ENCODE results near the gene VASH1. TPM values are rescaled to one million over a fixed set of nuclear protein-coding genes. Genes with fewer than 3 reads are reported as not detected.
"Not testable (repeated sequence)": the region's sequence is repeated elsewhere in the genome, so short reads cannot be mapped to it uniquely, and the experiment has no call there.

The VASH1 gene
- 10 to 100 TPM; 36.7 to 56.7 (median 51.9) TPM for polyA plus RNA-seq (ENCODE audit: insufficient read depth in 1 of 5, insufficient read length in 5 of 5, low replicate concordance in 1 of 5)
- long read RNA-seq, donor 1, full-length matches to known transcripts = 9 of 81 reads
- long read RNA-seq, donor 1, partial matches to known transcripts = 72 of 81 reads
- long read RNA-seq, donor 1, other reads (novel, unspliced or antisense) = 0 of 81 reads
- long read RNA-seq, donor 2, full-length matches to known transcripts = 14 of 14 reads
- long read RNA-seq, donor 2, partial matches to known transcripts = 0 of 14 reads
- long read RNA-seq, donor 2, other reads (novel, unspliced or antisense) = 0 of 14 reads
- long read RNA-seq, donor 3, full-length matches to known transcripts = 4 of 4 reads
- long read RNA-seq, donor 3, partial matches to known transcripts = 0 of 4 reads
- long read RNA-seq, donor 3, other reads (novel, unspliced or antisense) = 0 of 4 reads
- long read RNA-seq, donor 4, full-length matches to known transcripts = 5 of 10 reads
- long read RNA-seq, donor 4, partial matches to known transcripts = 5 of 10 reads
- long read RNA-seq, donor 4, other reads (novel, unspliced or antisense) = 0 of 10 reads
- long read RNA-seq, donor 5, full-length matches to known transcripts = 8 of 25 reads
- long read RNA-seq, donor 5, partial matches to known transcripts = 12 of 25 reads
- long read RNA-seq, donor 5, other reads (novel, unspliced or antisense) = 5 of 25 reads
- long read RNA-seq, donor 6, full-length matches to known transcripts = 16 of 21 reads
- long read RNA-seq, donor 6, partial matches to known transcripts = 5 of 21 reads
- long read RNA-seq, donor 6, other reads (novel, unspliced or antisense) = 0 of 21 reads
- long read RNA-seq, donor 7, full-length matches to known transcripts = 8 of 30 reads
- long read RNA-seq, donor 7, partial matches to known transcripts = 15 of 30 reads
- long read RNA-seq, donor 7, other reads (novel, unspliced or antisense) = 7 of 30 reads
- long read RNA-seq, donor 8, full-length matches to known transcripts = 4 of 10 reads
- long read RNA-seq, donor 8, partial matches to known transcripts = 6 of 10 reads
- long read RNA-seq, donor 8, other reads (novel, unspliced or antisense) = 0 of 10 reads

DNA sequence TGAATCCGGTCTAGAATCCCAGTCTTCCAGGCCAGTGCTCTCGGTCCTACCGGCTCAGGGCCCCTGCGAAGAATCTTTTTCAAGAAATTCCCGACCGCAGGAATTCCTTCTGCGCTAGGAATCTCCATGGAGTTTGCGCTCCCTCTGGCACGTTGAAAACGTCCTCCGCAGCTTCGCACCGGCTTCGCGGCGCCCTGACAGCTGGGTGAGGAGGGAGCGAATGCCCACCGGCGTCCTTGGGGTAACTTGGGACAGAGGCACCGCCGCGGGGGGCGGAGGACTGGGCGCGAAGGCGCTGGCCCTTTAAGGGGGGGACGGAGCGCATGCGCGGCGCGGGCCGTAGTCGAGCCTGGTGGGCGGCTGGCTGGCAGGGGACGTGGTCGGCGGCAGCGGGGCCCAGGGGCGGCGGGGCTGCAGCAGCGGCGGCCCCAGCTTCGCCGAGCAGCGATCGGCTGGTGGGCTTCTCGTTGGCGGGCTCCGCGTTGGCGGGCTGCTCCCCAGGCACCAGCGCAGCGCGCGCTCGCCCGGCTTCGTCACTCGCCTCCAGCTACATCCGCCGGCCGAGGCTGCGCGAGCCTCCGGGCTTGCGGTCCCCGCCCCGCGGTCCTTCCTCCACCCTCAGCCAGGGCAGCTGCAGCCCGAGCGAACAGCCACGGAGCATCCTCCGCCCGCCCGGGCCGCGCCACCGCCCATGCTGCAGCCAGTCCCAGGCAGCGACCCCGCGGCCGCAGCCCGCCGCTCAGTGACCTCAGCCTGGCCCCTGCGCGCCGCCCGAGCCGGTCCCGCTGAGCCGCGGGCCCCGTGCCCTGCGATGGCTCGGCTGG, at the start of gene VASH1:
Gene VASH1, plus strand, starts transcription at position 333 of the 824 bp plus-strand sequence. CDS start 1,354 bp downstream, outside the sequence.
- peak in 1 of 2 donors; percentile 42 for DNase-seq

DNA sequence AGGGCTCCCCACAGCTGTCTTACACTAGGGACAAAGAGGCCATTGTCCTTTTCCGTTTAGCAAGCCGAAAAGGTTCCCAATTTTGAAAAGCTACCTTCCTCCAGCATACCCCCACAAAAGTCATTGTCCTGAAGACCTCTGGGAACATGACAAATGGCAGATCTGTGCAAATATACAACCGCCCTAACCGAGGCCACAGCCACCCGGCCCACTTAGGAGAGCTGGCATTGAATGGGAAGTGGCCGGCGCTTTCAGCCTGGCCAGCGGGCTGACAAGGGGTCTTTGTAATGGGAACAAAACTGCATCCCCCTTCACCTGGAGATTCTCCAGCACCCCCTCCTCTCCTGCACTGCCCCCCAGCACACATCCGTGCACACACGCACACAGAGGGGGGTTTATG, 48.1 kb upstream of the VASH1 start:
- DNase-seq = no peak

DNA sequence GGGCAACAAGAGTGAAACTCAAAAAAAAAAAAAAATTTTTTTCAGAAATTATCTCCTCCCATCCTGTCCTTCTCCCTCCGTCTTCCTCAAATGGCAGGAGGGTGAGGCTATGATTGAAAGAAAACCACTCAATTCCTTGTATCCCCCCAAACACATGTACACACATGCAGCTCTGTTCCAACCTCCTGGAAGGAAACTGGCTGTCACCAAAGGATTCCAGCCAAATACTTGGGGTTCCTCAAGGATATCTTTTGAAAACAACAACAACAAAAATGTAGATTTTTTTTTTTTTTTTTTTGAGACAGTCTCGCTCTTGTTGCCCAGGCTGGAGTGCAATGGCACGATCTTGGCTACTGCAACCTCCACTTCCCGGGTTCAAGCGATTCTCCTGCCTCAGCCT, 46.8 kb upstream of the VASH1 start:
- no peak for DNase-seq

DNA sequence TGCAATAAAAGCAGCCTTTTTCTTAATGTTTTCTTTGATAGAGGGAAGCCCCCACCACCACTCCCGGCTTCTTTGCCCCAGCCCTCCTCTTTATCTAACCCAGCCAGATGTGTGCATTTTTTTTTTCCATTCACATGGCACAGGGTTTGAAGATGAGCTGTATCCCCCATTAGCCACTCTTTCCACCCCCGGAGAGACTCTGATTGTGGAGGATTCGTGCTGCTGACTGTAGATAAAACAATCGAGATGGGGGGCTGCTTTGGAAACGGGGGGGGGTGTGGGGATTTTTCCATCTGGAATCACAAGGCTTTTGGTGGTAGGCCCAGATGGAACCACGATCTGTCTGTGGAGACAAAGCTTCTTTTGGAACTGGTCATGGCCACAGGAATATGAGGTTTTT, 46.2 kb upstream of the VASH1 start:
- DNase-seq = no peak

DNA sequence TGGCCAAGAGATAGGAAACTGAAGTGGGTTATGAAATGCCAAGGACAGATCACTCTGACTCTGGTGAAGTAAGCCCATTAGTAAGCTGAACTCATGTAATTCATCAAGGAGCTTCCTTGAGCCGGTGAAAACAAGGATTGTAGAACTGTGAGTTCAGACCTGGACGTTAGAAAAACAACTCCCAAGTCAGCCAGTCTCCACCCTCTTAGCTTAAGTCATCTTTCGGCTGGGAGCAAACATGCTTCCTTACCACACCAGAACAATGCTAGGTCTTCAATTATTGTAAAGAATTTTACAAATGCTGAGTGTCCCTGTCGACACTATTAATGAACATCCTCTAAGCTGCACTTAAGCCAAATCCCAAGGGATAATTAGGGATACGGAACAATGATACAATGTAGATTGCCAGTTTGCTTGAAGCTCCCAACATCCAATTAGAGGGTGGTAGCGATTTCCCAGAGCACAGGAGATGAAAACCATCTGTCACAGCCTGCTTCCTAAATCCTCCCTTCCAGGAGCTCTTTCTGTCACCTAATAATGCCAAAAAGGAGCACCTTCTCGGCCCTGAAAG, 45.7 kb upstream of the VASH1 start:
- DNase-seq = no peak

DNA sequence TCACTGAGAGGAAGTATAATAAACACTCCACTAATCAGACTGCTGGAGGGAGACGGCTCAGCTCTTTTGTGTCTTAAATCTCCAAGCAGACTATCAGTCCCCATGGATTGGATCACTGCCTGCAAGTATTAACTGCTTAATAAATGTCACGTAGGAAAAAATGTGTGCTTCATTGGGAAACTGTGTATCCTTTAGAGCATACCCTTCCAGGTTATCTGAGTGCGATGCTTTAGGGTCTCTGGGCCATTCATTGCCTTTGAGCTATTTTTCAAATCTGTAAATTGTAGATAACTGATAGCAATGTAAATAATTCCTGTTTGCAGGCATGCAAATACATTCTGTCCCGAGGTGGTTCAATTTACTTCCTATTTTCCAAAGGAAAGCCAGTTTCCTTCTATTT, 45.0 kb upstream of the VASH1 start:
- no peak for DNase-seq

DNA sequence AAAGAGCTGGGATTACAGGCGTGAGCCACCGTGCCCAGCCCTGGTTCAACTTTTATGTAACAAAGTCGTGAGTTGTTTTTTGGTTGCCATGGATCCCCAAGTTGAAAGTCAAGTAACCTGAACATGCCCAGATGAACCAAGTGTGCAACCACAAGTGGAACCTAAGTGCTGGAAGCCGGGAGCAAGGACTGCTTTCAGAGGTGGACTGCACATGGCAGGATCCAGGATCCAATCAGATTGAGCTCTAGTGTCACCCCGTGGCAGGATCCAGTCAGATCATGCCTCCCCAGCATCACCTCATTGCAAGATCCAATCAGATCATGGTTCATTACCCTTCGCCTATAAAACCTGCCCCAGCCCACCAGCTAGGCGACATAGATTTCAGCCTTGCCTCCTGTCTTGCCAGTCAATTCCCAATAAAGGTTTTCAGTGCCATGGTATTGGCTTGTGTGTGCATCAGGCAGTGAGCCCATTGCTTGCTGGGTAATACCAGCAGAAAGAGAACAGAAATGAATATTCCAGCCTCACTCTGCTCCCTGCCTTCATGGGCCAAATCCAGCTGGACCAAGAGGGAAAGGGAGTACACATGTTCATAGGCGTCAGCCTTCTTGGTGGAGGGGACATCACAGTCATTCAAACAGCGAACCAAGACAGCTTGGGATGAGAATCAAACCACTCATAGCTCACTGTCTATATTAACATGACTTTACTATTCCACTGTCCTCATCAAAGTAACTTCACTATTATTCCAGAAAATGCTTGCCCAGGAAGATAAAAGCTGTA, 43.6 kb upstream of the VASH1 start:
- no peak for DNase-seq

DNA sequence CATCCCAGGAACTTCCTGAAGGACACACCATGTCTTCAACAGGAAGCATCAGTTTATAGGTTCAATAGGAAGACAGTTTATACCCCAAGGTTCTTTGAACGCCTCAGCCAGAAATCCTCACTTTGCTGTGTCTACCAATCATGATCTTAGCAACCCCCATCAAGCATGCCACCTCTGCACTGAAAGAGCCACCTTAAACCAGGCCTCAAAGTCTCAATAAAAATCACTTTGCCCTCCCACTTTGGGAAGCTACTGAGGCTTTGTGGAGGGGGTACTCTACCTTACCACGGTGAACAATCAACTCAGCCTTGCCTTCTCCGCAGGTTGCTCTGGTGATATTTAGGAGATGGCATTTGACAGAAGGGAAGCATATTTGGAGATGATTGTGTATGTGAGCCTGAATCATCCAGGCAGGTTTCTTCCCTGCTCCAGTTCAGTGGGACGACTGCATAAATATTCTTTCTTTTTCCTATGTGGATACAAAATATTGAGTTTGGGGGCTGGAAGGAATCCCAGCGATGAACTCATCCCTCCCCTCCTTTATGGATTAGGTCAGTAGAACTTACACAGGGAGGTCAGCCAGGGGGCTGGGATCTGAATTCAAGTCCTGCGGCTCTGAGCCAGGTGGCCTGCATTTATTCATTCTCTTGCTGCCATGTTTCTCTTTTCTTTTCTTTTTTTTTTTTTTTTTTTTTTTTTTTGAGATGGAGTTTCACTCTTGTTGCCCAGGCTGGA, 42.8 kb upstream of the VASH1 start:
- DNase-seq = no peak

DNA sequence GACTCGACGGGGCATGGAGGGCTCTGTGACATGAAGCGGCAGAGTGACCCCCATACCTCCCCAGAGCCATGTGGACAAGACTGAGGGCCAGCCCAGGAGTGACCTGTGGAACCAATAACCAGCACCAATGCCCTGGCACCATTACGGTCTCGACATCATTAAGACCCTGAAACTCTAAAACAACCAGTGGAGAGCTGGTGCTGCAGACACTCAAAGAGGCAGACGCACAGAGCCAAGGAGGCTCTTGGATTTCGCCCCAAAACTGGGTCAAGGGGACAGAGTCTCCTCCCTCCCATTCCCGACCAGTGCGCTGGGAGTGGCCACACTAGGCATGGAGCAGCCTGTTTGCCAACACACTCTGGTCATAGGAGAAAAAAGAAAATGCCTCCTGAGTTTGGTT, 41.6 kb upstream of the VASH1 start:
- DNase-seq = no peak

DNA sequence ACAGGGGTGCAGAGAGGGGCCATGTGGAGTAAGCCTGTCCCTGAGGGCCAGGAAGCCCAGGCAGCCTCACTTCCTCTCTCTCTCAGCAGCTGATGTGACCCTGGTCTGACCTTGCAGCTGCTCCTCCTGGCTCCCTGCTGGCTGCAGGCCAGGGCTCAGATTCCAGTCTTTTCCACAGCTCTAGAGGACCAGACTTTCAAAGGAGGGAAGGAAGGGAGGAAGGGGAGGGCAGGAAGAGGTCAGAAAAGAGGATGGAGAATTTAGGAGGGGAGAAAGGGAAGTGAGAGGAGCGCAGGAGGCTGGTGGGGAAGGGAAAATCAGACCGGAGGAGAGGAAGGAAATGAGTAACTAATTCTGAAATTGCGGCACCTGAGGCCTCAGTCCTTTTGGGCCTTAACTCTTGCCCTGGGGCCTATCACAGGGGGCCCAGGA, 40.9 kb upstream of the VASH1 start:
- peak; percentile 37 to 42 for DNase-seq

DNA sequence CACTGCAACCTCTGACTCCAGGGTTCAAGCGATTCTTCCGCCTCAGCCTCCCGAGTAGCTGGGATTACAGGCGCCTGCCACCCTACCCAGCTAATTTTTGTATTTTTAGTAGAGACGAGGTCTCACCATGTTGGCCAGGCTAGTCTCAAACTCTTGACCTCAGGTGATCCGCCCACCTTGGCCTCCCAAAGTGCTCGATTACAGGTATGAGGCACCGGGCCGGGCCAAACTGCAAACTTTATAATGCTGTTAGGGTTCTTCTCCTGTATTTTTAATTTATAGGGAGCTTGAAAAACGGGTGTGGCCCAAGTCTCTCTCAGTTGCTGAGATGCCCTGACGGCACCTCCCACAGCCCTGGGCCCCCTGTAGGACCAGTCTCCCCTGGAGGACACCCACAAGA, 39.8 kb upstream of the VASH1 start:
- not testable (repeated sequence) for DNase-seq

DNA sequence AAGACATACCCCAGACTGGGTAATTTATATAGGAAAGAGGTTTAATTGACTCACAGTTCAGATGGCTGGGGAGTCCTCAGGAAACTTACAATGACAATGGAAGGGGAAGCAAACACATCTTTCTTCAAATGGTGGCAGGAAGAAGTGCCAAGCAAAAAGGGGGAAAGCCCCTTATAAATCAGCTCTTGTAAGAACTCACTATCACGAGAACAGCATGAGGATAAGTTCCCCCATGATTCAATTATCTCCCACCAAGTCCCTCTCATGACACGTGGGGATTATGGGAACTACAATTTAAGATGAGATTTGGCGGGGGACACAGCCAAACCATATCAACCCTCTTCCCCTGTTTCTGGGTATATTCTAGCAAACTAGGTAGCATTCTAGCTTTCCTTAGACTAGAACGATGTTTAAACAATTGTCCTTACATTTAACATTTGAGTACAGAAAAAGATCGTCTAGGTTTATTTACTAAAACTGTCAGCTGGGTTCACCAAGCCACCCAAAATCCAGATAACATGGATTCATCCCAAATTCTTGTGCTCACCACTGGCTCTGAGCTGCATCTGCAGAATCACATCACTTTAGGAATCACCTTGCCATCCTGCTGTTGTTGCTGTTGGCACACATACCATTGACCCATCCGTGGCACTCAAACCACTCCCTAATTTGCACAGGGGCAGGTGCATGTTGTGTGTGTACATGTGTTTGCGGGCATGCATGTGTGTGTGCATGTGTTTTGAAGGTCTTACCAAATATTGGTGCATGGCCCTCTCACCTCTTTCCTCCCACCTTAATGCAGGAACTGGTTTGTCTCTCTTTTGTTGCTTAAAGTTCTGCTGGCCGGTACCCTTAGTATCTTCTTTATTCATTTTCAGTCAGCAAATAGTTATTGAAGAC, 36.4 kb upstream of the VASH1 start:
- no peak for DNase-seq

DNA sequence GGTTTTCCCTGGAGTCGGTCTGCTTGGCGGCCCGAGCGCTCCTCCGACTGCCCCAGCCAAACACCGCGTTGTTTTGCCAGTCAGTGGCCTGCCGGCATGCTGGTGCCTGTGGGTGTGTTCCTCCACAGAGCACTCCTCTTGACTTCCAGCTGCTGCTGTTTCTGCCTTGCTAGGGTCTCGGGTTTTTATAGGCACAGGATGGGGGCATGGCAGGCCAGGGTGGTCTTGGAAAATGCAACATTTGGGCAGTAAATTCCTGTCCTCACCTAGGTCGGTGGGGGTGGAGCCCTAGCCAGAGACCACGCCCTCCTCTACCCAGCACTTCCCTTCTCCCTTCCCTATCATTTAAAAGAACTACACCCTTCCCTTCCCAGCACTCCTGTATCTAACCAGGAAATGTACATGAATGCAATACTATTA, 34.7 kb upstream of the VASH1 start:
- DNase-seq = no peak

DNA sequence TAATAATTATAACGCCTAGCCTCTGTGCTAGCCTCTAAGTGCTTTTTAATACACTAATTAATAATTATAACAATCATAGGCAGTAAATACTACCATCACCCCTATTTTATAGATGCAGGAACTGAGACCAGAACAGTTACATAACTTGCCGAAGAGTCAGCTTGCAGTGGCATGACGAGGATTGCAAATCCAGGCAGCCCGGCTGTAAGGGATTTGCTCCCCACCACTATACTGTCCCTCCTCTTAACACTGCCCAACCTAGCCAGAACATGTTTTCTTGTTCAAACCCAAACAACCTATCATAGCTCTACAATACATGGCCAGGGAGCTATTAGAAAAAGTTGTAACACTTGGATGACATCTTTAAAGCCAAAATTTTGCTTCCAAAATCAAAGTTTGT, 33.9 kb upstream of the VASH1 start:
- no peak for DNase-seq

DNA sequence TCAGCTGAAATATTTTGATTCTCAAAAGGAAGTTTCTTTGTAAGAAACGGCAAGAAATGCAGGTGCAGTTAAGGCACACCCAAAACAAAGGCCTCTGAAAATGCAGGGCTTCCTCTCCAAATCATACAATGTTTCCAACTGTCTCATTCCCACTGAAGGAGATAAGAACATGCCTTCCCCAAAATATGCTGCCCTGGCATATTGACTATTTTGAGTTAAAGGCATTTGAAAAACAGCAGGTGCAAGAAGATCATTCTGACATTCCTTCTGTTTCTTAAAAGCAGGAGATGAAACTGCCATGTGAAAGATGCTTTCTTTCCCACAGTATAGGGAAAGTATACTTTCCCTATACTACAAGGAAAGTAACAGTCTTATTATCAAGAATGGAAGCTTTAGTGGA, 33.4 kb upstream of the VASH1 start:
- DNase-seq = no peak

DNA sequence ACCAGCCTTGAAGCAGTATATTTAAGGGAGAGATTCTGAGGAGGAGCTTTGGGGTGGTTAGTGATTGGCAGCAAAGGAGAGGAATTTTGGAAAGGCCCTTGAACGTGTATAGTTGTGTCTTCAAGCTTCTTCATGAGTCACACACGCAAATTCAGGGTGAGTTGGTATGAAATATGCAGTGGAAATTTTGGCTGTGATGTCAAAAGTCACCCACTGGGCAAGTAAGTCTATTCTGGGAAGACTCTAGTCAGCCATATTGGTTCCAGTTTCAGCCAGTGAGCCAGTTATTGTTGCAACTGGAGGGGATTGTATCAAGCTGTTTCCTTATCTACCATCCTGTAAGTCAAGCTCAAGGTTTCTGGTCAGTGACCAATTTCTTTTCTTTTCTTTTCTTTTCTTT, 32.0 kb upstream of the VASH1 start:
- DNase-seq = no peak

DNA sequence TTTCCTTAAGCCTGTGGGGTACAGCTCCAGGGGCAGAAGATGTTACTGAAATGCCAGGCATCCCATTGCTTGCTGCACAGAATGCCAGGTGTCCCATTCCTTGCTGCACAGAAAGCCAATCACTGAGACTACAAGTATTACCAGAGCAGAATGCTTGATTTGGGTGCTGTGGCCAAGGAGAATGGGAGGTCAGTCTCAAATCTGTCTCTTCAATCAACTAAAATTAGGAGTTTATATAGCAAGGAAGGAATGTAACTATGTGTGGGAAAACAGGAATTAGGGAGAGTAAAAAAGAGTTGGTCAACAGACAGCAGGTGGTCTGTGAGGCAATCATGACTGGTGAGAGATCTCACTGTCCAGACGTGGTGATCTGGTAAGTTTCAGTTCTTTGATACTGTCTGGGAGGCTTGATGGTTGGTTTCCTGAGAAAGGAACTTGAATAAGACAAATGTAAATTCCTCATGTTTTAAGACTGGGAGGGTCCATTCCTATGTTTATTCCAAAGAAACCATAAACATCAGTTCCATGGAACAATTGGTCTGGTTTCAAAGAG, 31.2 kb upstream of the VASH1 start:
- DNase-seq = no peak

DNA sequence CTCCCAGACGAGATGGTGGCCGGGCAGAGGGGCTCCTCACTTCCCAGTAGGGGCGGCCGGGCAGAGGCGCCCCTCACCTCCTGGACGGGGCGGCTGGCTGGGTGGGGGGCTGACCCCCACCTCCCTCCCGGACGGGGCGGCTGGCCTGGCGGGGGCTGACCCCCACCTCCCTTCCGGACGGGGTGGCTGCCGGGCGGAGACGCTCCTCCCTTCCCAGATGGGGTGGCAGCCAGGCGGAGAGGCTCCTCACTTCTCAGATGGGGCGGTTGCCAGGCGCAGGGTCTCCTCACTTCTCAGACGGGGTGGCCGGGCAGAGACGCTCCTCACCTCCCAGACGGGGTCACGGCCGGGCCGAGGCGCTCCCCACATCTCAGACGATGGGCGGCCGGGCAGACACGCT, 26.8 kb upstream of the VASH1 start:
- not testable (repeated sequence) for DNase-seq
